Astrocyte (in vitro differentiated cells and primary cell): ENCODE measurements around the gene INAFM1. TPM values are rescaled to one million over a fixed set of nuclear protein-coding genes. Genes with fewer than 3 reads are reported as not detected.
"Not testable (repeated sequence)": the region's sequence is repeated elsewhere in the genome, so short reads cannot be mapped to it uniquely, and the experiment has no call there.

Experiments used
- DNase-seq: peaks from one replicate; pipeline ENCODE4 v3.0.0-alpha.2; 2010; ENCODE audit warnings: low read depth
- FAIRE-seq: peaks from 2 replicates; lab custom pipeline; 2011; peaks lifted over from hg19 to GRCh38; lab: Jason Lieb, UNC
- H2AFZ ChIP-seq: 2 replicates; pipeline ENCODE4 v1.6.0; 2012; ENCODE audit warnings: low read depth, low read length, inconsistent platforms
- H3K27ac ChIP-seq: 2 replicates; pipeline ENCODE4 v1.5.1; 2011; ENCODE audit warnings: low read depth, low read length, inconsistent platforms
- H3K27me3 ChIP-seq: 2 replicates; pipeline ENCODE4 v1.6.0; 2011; ENCODE audit warnings: low read length, inconsistent platforms; ENCODE audit not compliant: insufficient read depth
- H3K36me3 ChIP-seq: 2 replicates; pipeline ENCODE4 v1.5.1; 2011; ENCODE audit warnings: low read length, inconsistent platforms; ENCODE audit not compliant: insufficient read depth
- H3K4me1 ChIP-seq: 2 replicates; pipeline ENCODE4 v1.5.1; 2011; ENCODE audit warnings: low read length, inconsistent platforms; ENCODE audit not compliant: insufficient read depth
- H3K4me2 ChIP-seq: 2 replicates; pipeline ENCODE4 v1.6.0; 2012; ENCODE audit warnings: low read length, inconsistent platforms
- H3K4me3 ChIP-seq: 2 replicates; pipeline ENCODE4 v1.5.1; 2011; ENCODE audit warnings: low read depth, mild to moderate bottlenecking, low read length, inconsistent platforms; ENCODE audit not compliant: insufficient read depth
- H3K79me2 ChIP-seq: 2 replicates; pipeline ENCODE4 v1.6.0; 2012; ENCODE audit warnings: mild to moderate bottlenecking, low read length, inconsistent platforms; ENCODE audit not compliant: insufficient read depth
- H3K9ac ChIP-seq: 2 replicates; pipeline ENCODE4 v1.6.0; 2012; ENCODE audit warnings: mild to moderate bottlenecking, low read length, inconsistent platforms
- H3K9me3 ChIP-seq: 2 replicates; pipeline ENCODE4 v1.5.1; 2012; ENCODE audit warnings: low read depth, mild to moderate bottlenecking, low read length, inconsistent platforms; ENCODE audit not compliant: insufficient read depth
- H4K20me1 ChIP-seq: 2 replicates; pipeline ENCODE4 v1.6.0; 2012; ENCODE audit warnings: low read length, inconsistent platforms; ENCODE audit not compliant: insufficient read depth
- H3K27ac Mint-ChIP-seq: one replicate; pipeline ENCODE4 v1.8.0; 2021; ENCODE audit warnings: mild to moderate bottlenecking, mixed read lengths; ENCODE audit not compliant: unreplicated experiment
- H3K27me3 Mint-ChIP-seq: one replicate; pipeline ENCODE4 v1.8.0; 2021; ENCODE audit warnings: low read depth, mixed read lengths; ENCODE audit not compliant: unreplicated experiment
- H3K36me3 Mint-ChIP-seq: one replicate; pipeline ENCODE4 v1.8.0; 2021; ENCODE audit warnings: low read depth, mixed read lengths; ENCODE audit not compliant: unreplicated experiment
- H3K4me1 Mint-ChIP-seq: one replicate; pipeline ENCODE4 v1.8.0; 2021; ENCODE audit warnings: low read depth, mixed read lengths; ENCODE audit not compliant: unreplicated experiment
- H3K4me3 Mint-ChIP-seq: one replicate; pipeline ENCODE4 v1.8.0; 2021; ENCODE audit warnings: mild to moderate bottlenecking, moderate library complexity, mixed read lengths; ENCODE audit not compliant: unreplicated experiment
- H3K9me3 Mint-ChIP-seq: one replicate; pipeline ENCODE4 v1.8.0; 2021; ENCODE audit warnings: mild to moderate bottlenecking, mixed read lengths; ENCODE audit not compliant: unreplicated experiment
- CTCF ChIP-seq: IDR thresholded peaks from 2 replicates; pipeline ENCODE4 v1.5.1; 2011; ENCODE audit warnings: low read depth, mild to moderate bottlenecking, inconsistent platforms, low read length, moderate library complexity; ENCODE audit not compliant: insufficient read depth
- EZH2 ChIP-seq: IDR thresholded peaks from 2 replicates; pipeline ENCODE4 v1.6.1; 2012; ENCODE audit warnings: mild to moderate bottlenecking, low read length, inconsistent platforms; ENCODE audit not compliant: insufficient read depth
- total RNA-seq: library from RNA; stranded (reverse); gene quantifications from 2 replicates; pipeline ENCODE4 v1.2.1, GENCODE V29; 2021

INAFM1 gene
- total RNA-seq, 1 donor from 2014 or later, result 23.6 TPM

- Histone ChIP-seq H4K20me1 (peaks cover 17% of the 10 kb centered on the region), H3K9ac (no peak overlapping the region), H3K4me2 (no peak overlapping the region), H3K36me3 (no peaks in the 10 kb centered on the region), H3K4me1 (no peaks in the 10 kb centered on the region), H3K4me3 (no peak overlapping the region), H3K27ac (no peak overlapping the region), H3K79me2 (no peaks in the 10 kb centered on the region), H3K9me3 (no peaks in the 10 kb centered on the region), H2AFZ (no peak overlapping the region), H3K27me3 (no peaks in the 10 kb centered on the region)
- peaks cover 2% of the 10 kb centered on the region for H3K4me1 Mint-ChIP-seq
- no peak for FAIRE-seq
- TF ChIP-seq EZH2 (no peak), CTCF (no peak)
- no peak overlapping the region for H3K27ac Mint-ChIP-seq
- no peak overlapping the region for H3K4me3 Mint-ChIP-seq
- no peaks in the 10 kb centered on the region for H3K27me3 Mint-ChIP-seq
- DNase-seq, result no peak
- H3K9me3 Mint-ChIP-seq, result no peaks in the 10 kb centered on the region
- peaks cover 9% of the 10 kb centered on the region for H3K36me3 Mint-ChIP-seq
These were observed 8.8 kb downstream of the INAFM1 start for GRCh38 chr19:47283405-47284059.

- no peaks in the 10 kb centered on the region for H3K27me3 Mint-ChIP-seq
- no peaks in the 10 kb centered on the region for H3K79me2 ChIP-seq
- H3K27ac Mint-ChIP-seq, result no peak overlapping the region
- no peaks in the 10 kb centered on the region for H3K36me3 ChIP-seq
- H4K20me1 ChIP-seq, result peaks cover 17% of the 10 kb centered on the region
- no peak overlapping the region for H3K27ac ChIP-seq
- H3K4me3 ChIP-seq, result no peak overlapping the region
- H3K9me3 ChIP-seq, result no peaks in the 10 kb centered on the region
- no peaks in the 10 kb centered on the region for H3K9me3 Mint-ChIP-seq
- no peak for FAIRE-seq
- H3K9ac ChIP-seq, result no peak overlapping the region
- H3K4me1 ChIP-seq, result peaks cover 6% of the 10 kb centered on the region
- peak; percentile 95 for TF ChIP-seq CTCF
- TF ChIP-seq EZH2, result no peak
- H3K4me2 ChIP-seq, result no peak overlapping the region
- peaks cover 8% of the 10 kb centered on the region for H3K36me3 Mint-ChIP-seq
- no peaks in the 10 kb centered on the region for H3K27me3 ChIP-seq
- peak; percentile 11 for DNase-seq
- peaks cover 8% of the 10 kb centered on the region for H3K4me1 Mint-ChIP-seq
- H2AFZ ChIP-seq, result no peak overlapping the region
- no peak overlapping the region for H3K4me3 Mint-ChIP-seq
These were observed 9.7 kb downstream of the INAFM1 start for GRCh38 chr19:47284324-47284899.

DNA sequence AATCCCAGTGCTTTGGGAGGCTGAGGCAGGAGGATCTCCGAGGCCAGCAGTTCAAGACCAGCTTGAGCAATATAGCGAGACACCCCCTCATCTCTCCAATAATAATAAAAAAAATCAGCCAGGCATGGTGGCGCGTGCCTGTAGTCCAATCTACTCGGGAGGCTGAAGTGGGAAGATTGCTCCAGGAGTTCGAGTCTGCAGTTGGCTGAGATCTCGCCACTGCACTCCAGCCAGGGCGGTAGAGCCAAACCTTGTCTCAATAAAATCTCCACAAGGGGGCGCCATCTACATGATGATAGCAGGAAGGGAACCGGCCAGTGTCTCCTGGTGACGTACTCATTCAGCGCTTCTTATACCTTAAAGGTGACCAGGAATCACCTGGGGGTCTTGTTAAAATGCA, 21.4 kb downstream of the INAFM1 start:
- no peak for TF ChIP-seq EZH2
- TF ChIP-seq CTCF, result peak; percentile 56
- no peak overlapping the region for H3K9ac ChIP-seq
- no peak overlapping the region for H3K27ac Mint-ChIP-seq
- peak; percentile 39 for DNase-seq
- H3K27ac ChIP-seq, result no peak overlapping the region
- H3K4me1 Mint-ChIP-seq, result peaks cover 1% of the 10 kb centered on the region
- no peaks in the 10 kb centered on the region for H3K79me2 ChIP-seq
- no peaks in the 10 kb centered on the region for H3K36me3 ChIP-seq
- H3K9me3 ChIP-seq, result no peaks in the 10 kb centered on the region
- H3K4me1 ChIP-seq, result no peaks in the 10 kb centered on the region
- no peak overlapping the region for H3K4me2 ChIP-seq
- H3K9me3 Mint-ChIP-seq, result no peaks in the 10 kb centered on the region
- no peak for FAIRE-seq
- H3K4me3 Mint-ChIP-seq, result no peak overlapping the region
- no peak overlapping the region for H3K4me3 ChIP-seq
- no peaks in the 10 kb centered on the region for H4K20me1 ChIP-seq
- H2AFZ ChIP-seq, result no peak overlapping the region
- H3K27me3 Mint-ChIP-seq, result no peaks in the 10 kb centered on the region
- peaks cover 10% of the 10 kb centered on the region for H3K36me3 Mint-ChIP-seq
- no peaks in the 10 kb centered on the region for H3K27me3 ChIP-seq

DNA sequence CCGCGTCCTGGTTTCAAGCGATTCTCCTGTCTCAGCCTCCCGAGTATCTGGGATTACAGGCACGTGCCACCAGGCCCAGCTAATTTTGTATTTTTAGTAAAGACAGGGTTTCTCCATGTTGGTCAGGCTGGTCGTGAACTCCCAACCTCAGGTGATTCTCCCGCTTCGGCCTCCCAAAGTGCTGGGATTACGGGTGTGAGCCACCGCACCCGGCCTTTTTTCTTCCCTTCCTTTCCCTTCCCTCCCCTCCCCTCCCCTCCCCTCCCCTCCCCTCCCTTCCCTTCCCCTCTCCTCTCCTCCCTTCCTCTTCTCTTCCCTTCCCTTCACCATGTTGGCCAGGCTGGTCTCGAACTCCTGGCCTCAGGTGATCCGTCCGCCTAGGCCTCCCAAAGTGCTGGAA, 26.2 kb downstream of the INAFM1 start:
- not testable (repeated sequence) for H4K20me1 ChIP-seq, H3K9ac ChIP-seq, H3K4me1 Mint-ChIP-seq, DNase-seq, H3K27ac ChIP-seq, H3K27ac Mint-ChIP-seq, H3K36me3 Mint-ChIP-seq, H3K79me2 ChIP-seq, H3K4me3 Mint-ChIP-seq, H2AFZ ChIP-seq, H3K27me3 ChIP-seq, H3K4me2 ChIP-seq, H3K9me3 ChIP-seq, H3K9me3 Mint-ChIP-seq, FAIRE-seq, H3K36me3 ChIP-seq, H3K27me3 Mint-ChIP-seq, H3K4me3 ChIP-seq, H3K4me1 ChIP-seq
